GM19467 (cell line): ENCODE measurements around the gene H1-8.
"Not testable (repeated sequence)": the region's sequence is repeated elsewhere in the genome, so short reads cannot be mapped to it uniquely, and the experiment has no call there.

Experiments used
- ATAC-seq: cut with Tn5 transposase; IDR thresholded peaks from one replicate; pipeline ENCODE4 v1.9.1; 2021; ENCODE audit warnings: mild to moderate bottlenecking, moderate library complexity; ENCODE audit not compliant: unreplicated experiment

The H1-8 gene

GRCh38 chr3:129543156-129543790, at the start of gene H1-8:
H1-8 (plus strand) TSS chr3:129543175; CDS start chr3:129543219, 44 bp downstream.
- no peak for ATAC-seq

GRCh38 chr3:129493206-129493605, 49.8 kb upstream of the H1-8 start:
- no peak for ATAC-seq

- ATAC-seq, result not testable (repeated sequence)
Observed at GRCh38 chr3:129494499-129494898, 48.5 kb upstream of the H1-8 start.

GRCh38 chr3:129495006-129495639, 47.9 kb upstream of the H1-8 start:
- not testable (repeated sequence) for ATAC-seq

GRCh38 chr3:129497876-129498275, 45.1 kb upstream of the H1-8 start:
- ATAC-seq, result not testable (repeated sequence)

- ATAC-seq, result not testable (repeated sequence)
Observed at GRCh38 chr3:129498603-129499488, 44.1 kb upstream of the H1-8 start.

GRCh38 chr3:129499604-129500333, 43.2 kb upstream of the H1-8 start:
- ATAC-seq, result not testable (repeated sequence)

GRCh38 chr3:129500334-129500658, 42.7 kb upstream of the H1-8 start:
- ATAC-seq, result no peak

- no peak for ATAC-seq
Observed at GRCh38 chr3:129501630-129502029, 41.3 kb upstream of the H1-8 start.

GRCh38 chr3:129502641-129503408, 40.1 kb upstream of the H1-8 start:
- no peak for ATAC-seq

- ATAC-seq, result no peak
Observed at GRCh38 chr3:129503471-129504291, 39.3 kb upstream of the H1-8 start.

GRCh38 chr3:129504471-129505100, 38.4 kb upstream of the H1-8 start:
- no peak for ATAC-seq

- ATAC-seq, result no peak
Observed at GRCh38 chr3:129505341-129505740, 37.6 kb upstream of the H1-8 start.

- ATAC-seq, result no peak
Observed at GRCh38 chr3:129506231-129506742, 36.7 kb upstream of the H1-8 start.

GRCh38 chr3:129507181-129507831, 35.7 kb upstream of the H1-8 start:
- ATAC-seq, result no peak

- no peak for ATAC-seq
Observed at GRCh38 chr3:129512595-129512994, 30.4 kb upstream of the H1-8 start.

GRCh38 chr3:129513705-129514104, 29.3 kb upstream of the H1-8 start:
- no peak for ATAC-seq

- no peak for ATAC-seq
Observed at GRCh38 chr3:129514110-129514509, 28.9 kb upstream of the H1-8 start.
